CD4-positive, alpha-beta T cell treated with Interleukin-12 subunit alpha and Interleukin-12 subunit beta, for 1 hour (primary cell): Measurements from ENCODE around the gene FURIN.
"Not testable (repeated sequence)": the region's sequence is repeated elsewhere in the genome, so short reads cannot be mapped to it uniquely, and the experiment has no call there.

Experiments
- DNase-seq: peaks from one replicate; pipeline ENCODE4 v3.0.0-alpha.2; 2020

Gene FURIN

DNA sequence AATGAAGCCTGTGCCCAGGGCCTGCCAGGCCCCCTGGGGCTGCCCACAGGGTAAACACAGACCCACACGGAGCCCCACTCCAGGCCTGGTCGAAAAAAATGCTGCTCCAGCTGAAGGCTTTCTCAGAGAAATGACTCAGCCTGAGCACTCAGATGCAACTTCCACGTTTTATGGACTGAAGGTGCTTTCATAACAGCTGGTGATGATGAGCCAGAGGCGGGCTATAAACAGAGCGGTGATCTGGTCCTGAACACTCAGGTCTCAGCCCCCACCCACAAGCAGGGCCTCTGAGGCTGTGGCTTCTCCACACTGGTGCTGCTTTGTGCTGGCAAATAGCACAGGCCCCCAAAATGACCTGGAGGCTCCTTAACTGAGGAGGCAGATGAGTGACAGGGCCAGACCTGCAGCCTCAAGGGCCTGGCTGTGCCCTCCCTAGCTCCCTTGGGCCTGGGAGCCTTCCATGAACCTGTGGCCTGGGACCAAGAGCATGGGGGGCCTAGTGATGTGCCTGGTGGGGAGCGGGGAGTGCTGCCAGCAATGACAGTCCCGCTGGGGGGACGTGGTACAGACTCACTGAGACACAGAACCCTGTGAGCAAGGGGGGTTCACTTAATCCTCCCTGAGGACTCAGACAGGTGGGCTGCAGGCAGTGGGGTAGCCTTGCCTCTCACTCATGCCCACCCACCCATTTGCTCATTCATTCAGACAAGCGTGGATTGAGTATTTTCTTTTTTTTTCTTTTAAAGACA, 23.0 kb upstream of the FURIN start:
- peak; percentile 18 for DNase-seq

DNA sequence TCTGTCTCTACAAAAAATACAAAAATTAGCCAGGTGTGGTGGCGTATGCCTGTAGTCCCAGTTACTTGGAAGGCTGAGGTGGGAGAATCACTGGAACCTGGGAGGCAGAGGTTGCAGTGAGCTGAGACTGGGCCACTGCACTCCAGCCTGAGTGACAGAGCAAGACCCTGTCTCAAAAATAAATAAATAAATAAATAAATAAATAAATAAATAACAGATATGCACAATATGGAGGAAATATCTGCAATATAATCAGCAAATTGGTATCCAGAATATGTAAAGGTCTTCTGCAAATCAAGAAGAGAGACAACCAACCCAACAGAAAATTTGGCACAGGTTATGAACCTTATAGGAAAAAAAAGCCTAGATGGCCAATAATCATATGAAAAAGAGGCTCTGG, 19.0 kb upstream of the FURIN start:
- DNase-seq = not testable (repeated sequence)

DNA sequence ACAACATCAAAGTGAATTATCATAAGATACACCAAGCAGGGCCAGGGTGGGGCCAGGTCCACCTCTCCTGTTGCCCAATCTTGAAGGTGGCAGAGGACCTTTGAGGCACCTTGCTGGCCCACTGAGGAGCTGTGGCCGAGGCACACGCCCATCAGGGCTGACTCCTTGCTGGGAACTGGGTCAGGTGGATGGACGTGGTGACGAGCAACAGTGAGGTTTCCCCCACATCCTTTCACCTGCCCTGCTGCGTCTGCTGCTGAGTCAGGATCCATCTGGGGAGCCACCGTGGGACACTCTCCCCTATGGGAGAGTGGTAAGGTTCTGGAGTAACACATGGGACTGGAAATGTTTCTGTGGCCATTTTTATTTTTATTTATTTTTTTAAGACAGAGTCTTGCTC, 17.3 kb upstream of the FURIN start:
- peak; percentile 51 for DNase-seq

DNA sequence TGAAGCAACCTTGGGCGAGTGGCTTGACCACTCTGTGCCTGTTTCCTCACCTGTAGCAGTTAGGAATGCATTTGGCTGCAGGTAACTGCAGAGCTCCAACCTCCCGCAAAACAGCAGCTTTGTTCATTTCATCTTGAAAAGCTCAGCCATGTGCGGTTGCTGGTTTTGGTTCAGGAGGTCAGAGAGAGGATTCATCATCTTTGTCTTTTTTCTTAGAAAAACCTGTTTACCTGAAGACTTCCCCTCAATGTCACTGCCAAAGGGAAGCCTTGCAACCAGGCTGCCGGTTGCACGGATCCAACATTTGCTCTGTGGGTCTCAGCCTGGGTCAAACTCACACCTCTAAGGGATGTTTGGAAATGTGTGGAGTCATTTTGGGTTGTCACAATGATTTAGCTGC, 16.4 kb upstream of the FURIN start:
- DNase-seq = no peak

DNA sequence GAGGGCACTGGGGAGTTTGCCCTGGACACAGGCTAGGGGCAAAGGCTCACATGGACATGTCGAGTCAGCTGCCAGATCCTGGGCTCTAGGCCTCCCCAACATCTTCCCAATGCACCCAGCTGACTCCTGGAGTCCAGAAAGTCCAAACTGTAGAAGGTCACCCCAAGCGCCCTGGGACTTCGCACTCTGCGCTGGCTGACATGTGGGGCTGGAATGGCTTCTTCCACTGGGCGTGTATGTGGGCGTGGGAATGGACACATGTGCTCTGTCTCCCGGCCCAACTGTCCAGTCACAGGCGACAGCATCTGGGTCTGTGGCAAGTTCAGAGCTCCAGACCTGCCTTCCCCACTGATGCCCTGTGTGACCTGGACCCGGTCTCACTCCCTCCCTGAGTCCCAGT, 13.2 kb upstream of the FURIN start:
- DNase-seq = no peak

DNA sequence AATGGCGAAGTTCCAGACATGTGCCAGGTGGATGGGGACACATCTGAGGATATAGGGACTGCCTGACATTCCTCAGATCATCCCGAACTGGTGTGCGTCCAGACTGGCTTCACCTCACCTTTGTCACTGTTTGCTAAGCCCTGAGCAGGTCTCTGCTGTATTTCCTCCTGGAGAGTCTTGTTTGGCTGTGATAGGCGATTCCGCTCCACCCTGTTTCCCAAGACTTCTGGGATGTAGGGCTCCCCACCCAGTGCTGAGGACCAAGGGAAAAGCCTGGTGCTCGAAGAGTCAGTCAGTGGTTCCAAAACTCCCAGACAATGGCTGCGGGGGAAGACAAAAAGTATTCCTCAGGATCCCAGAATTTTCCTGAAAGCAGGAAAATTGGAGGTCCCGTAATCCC, 11.1 kb upstream of the FURIN start:
- no peak for DNase-seq

DNA sequence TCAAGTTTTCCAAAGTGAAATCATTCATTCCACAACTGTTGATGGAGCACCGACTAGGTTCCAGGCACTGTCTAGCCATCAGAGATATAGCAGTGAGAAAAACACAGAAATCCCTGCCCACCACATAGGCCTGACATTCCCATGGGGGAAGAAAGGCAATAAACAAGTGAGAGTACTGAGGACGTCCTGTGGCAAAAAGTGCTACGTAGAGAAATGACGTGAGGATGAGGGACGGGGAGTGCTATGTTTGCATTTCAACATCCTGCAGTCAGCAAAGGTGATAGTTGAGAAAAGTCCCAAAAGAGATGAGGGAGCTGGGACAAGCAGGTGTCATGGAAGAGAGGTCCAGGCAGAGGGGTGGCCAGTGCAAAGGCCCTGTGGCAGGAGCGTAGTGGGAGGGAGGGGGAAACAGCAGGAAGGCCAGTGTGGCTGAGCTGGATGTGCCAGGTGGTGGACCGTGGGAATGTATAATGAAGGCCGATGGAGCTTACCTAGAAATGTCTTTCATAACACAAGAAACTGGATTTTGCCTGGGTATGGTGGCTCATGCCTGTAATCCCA, 10.4 kb upstream of the FURIN start:
- no peak for DNase-seq

DNA sequence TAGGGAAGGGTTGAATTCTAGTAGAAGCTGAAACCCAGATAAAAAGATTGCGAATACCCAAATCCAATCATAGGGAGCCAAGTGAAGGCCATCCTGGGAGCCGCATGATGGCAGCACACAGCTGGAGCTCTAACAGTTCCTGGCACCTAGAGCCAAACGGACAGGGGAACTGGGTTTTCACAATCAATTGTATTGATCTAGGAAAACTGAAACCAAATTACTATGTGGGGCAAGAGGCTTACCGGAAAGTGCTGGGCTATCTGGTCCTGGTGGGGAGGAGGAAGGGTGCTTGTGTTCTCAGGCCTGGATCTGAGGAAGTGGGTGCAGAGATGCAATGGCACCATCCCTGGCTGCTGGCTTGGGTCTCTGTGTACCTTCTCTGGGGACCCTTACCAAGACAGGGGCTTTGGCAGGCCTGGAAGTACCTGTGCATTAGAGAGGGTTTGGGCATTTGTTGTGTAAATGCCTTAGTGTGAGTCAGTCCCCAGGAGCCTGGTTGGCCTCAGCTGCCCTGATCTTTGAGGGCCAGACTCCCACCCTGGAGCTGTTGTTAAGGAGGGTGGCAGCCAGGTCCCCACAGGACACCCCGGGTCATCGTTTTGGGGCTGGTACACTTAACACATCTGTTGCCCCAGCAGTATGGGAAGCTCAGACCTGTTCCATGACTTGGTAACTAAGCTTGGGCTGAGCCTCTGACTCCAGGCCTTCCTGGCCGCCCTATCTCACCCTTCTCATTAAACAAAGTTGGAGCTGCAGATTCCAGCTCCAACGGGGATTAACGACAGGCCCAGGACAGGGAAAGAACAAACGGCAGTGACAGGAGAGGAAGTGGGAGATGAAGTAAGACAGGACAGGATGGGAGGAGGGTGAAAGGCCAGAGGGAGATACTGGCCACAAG, 8.9 kb upstream of the FURIN start:
- DNase-seq = no peak

DNA sequence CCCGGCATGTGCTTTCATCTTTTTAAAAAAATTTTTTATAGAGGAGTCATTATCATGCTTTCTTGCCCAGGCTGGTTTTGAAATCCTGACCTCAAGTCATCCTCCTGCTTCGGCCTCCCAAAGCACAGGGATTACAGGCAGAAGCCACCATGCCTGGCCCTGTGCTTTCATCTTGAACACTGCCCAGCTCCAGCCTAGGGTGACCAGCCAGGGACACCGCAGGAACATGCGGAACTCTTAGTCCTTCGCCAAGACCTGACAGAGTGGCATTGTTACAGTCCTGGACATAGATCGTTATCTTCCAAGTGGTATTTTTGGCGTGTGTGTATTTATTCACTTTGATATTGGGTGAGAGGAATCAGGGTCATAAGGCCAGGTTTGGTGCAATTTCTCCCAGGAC, 7.9 kb upstream of the FURIN start:
- no peak for DNase-seq

DNA sequence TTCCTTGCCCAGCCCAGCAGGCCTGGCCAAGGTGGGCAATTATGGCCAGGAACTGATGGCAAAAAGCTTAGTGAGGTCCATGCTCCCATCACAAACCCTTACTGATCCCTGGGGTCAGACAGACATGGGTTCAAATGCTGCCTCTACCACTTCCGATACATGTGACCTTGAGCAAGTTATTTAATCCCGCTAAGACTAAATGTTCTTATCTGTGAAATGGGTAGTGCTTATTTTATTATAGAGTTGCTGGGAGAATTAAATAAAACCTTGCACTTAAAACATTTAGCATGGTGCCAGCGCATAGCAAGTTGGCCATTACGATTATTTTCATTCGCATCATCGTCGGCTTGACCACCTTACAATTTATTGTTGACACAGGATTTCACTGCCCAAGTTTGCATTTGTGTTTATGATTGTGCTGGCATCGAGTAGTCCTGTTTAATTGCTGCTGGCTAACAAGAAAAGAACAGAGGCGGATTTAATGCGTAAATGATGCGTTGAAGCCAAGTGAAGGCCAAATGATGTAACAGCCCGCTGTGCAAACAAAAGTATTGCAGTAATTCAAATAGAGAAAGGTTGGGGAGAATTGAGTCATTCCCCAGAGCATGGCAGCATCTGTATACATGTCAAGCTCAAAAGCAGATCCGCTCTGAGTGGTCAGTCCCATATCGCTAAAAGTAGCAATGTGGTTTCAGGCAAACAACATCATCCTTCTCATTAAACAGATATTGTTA, 7.3 kb upstream of the FURIN start:
- DNase-seq = no peak

DNA sequence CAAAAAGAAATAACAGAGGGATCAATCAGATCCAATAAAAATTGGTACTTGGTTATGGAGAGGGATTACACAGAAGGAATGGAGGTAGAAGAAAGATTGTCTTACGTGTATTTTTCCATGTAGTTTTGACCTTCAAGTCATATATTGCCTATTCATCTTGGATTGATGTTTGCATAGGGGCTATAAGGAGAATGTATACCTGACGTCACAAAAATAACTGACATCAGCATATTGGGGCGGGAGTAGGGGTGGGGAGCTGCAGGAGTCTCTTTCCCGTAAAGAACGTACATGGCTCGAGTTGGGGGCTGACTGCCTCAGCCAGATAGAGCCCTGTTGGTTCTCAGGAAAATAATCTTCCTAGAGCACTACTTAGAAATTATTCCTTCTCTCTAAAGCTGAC, 5.9 kb upstream of the FURIN start:
- DNase-seq = no peak

DNA sequence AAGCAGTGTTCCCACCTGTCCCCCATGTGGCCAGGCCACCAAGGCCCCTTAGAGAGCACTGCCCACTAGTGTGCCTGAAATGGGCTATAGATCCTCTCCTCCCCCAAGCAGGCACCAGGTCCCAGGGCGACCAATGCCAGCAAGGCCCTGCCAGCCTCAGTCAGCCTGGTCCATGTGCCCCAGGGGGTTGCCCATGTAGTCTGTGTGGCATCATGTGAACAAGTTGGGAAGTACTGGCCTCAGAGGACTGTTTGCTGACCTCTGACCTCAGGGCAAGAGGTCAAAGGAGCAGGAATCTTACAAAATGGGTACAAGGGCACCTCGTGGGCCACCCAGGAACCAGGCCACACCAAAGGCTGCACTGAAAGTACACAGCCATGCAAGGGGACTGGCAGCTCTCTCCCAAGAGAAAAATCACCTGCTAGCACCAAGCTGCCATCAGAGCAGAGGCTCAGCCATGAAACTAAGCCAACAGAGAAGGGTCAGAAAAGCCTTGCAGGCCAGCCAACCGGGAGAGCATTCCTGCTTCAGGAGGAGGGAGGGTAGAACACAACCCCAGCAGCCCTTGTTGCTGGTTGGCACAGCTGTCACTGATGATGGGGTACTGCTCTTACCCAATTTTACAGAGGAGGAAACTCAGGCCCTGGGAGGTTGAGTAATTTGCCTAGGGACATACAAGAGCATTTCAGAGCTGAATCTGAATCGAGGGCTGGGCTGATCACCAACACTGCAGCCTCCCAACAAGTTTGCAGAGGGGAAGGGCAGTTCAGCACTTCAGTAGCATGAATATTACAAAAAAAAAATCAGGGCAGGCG, 5.2 kb upstream of the FURIN start:
- no peak for DNase-seq

DNA sequence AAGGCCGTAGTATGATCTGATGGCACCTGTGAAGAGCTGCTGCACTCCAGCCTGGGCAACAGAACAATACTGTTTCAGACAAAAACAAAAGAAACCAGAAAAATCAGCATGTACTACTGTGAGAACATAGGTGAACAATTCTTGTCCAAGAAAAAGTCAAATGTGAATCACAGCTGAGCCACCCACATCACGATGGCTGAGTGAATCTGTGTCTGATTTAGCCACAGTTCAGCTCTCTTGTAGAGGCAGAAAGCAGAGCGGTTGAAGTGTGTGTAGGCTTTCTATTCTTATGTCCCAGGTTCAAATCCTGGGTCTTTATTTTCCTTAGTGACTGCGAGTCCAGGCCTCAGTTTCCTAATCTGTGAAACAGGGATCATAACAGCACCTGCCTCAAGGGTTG, 4.4 kb upstream of the FURIN start:
- no peak for DNase-seq

DNA sequence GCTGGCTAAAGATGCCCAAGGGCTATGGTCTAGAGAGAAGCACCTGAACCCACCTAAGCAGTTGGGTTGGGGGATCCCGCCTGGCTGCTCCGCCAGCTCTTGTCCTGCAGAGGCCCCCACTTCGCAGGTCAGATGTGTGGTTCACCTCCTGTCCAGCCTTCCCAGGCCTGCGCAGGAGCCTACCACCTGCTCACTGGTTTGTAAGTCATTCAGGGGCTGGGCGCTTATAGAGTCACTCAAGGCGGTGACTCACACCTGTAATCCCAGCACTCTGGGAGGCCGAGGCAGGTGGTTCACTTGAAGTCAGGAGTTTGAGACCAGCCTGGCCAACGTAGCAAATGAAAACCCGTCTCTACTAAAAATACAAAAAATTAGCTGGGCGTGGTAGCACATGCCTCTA, 3.9 kb upstream of the FURIN start:
- no peak for DNase-seq

DNA sequence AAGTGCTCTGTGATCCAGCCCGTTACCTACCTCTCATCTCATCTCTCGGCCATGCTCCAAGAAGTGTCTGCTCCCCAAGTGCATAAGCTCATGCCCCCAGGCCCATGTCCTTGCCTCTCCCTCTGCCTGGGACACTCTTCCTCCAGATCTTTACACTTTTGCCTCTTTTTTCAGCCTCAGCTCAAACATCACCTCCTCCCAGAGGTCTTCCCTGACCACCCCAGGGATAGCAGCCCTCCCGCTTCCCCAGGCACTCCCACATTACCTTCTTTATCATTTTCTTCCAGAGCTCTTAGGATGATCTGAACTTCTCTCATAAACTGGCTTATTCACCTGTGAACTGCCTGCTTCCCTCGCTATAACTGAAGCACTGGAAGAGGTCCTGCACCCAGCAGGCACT, 2.7 kb upstream of the FURIN start:
- no peak for DNase-seq

DNA sequence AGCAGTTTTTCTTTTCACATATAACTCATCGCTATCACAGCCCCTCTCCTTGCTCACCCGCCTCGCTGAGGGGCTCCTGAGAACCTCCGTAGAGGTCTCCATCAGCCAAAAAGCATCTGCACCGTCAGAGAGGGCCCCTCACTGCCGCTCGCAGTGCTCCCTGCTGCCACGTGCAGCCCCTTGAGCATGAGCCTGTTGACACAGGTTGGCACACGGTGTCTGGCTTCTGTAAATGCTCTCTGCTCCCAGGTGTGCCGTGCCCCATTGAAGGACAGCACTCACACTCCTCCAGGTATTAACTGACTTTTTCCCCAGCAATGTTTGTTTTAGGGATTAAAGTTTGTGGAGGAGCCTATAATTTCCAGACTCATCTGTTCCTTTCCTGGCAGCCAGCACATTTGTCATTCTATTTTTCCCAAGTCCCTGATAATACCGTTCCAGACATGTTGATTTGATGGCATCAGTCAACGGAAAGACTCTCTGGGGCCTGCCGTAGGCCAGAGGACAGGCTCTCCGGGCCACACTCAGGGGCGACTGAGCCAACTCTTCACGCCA, 2.1 kb upstream of the FURIN start:
- DNase-seq = no peak

DNA sequence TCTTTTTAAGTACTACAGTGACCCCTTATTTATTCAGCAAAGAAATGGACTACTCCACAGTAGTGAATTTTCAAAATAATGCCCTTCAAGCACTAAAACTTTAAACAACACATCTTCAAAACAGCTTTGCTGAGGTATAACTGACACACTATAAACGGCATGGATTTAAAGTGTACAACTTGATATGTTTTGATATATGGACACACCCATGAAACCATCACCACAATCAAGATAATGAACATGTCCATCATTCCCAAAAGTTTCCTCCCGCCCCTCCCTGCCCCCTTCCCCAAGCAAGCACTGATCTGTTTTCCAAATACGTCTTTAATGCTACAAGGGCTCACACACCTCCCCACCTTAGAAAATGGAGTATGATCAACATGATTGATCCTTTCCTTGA, 1.6 kb upstream of the FURIN start:
- DNase-seq = no peak

DNA sequence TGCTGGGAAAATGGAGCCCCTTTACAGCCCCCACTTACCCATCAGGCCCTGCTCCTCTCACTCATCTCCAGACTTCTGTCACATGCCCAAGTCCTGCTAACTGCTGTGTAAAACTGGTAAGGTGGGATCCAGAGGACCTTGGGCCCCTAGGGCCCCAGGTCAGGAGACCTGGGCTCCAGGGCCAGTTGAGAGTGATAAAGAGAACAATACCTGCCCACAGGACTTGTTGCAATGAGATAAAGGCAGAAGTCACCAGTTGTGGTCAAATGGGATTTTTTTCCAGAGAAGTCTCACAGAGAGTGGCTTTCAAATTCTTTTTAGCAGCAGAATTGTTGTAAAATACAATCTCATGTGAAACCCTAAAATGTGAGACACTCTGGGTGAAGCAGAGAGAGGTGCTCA, 753 bp downstream of the FURIN start:
- no peak for DNase-seq

DNA sequence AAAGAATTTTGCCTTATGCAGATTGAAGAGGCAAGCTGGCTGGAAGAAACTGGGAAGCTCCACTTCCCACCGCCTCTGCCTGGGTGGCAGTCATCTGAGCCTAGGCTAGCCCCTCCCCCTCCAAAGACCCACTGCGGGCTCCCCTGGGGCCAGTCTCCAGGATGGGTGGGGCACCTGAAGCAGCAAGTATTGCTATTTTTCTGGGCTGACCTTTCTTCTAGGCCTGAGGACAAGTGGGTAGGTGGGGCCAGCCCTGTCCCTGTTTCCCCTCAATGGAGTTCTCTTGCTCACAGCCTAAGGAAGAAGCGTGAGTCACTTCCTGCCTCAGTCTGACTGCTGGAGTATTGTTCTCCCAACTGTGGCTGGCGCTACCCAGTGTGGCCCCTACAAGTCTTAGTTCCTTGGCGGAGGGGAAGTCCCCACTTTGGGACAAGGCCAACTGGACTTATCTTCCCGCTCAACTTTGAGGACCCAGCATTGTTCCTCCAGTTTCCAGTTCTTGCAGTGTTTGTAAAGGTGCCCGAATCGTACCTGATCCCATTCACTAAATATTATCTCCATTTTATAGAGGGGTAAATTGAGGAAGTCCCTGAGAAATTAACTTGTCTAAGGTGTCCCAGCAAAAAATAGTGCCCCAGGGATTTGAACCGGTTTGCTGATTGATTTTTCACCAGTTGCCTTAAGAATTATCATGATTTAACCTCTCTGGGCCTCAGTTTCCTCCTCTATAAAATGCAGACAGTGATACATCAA, 1.4 kb downstream of the FURIN start:
- peak; percentile 39 for DNase-seq

DNA sequence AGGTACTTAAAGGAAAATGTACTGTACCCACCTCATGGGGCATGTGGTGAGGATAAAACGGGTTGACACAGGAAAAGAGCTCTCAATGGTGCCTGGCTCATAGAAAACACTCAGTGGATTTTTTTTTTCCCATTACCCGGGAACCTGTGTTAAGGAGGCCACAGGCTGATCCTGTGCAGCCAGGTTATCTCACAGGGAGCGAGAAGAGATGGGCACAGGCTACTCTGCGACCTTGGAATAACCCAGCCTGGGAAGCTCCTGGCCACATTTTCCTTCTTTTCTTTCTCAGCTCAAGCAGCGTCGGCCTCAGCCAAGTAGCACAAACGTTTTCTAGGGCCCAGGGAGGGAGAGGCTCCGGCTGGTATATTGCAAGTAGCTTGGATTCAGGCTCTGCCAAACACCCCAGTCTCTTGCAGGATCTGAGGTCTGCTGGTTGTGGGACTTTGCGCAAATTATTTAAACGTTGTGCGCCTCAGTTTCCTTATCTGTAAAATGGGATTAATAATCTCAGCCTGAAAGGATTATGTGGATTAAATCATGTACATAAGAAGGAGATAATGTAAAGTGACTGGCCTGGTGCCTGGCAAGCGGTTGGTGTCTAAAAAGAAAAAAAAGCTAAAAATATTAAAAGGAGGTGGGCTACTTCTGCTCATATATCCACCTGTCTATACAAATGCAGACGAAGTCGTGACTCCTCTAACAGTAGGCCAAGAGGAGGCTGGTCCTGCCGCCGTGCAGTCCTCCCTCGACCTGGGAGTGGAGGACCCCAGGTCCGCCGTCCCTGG, 2.2 kb downstream of the FURIN start:
- no peak for DNase-seq
